DOHH2 (cell line): ENCODE data around the gene ANKRD13A.
A peak's percentile ranks its signal among the peaks of the same experiment; 100 is the strongest.
"Not testable (repeated sequence)": the region's sequence is repeated elsewhere in the genome, so short reads cannot be mapped to it uniquely, and the experiment has no call there.

Experiments
- H3F3A ChIP-seq: fragments of 200-600 bp; sonication (generic), shearing (Covaris generic); 2 replicates; pipeline ENCODE4 v1.6.0; 2016; ENCODE audit warnings: antibody characterized with exemption, mild to moderate bottlenecking; ENCODE audit not compliant: control insufficient read depth, insufficient read depth
- H3K27ac ChIP-seq: fragments of 200-600 bp; sonication (generic); 2 replicates; pipeline ENCODE4 v1.5.1; 2014; ENCODE audit warnings: low read depth, mild to moderate bottlenecking, low read length, moderate library complexity
- H3K27me3 ChIP-seq: fragments of 200-600 bp; sonication (generic); 2 replicates; pipeline ENCODE4 v1.6.1; 2014; ENCODE audit warnings: mild to moderate bottlenecking, low read length, mixed read lengths; ENCODE audit not compliant: control insufficient read depth
- H3K36me3 ChIP-seq: fragments of 200-600 bp; sonication (generic); 2 replicates; pipeline ENCODE4 v1.6.1; 2014; ENCODE audit warnings: mild to moderate bottlenecking, low read length, moderate library complexity, mixed read lengths; ENCODE audit not compliant: control insufficient read depth
- H3K4me1 ChIP-seq: fragments of 200-600 bp; sonication (generic); 2 replicates; pipeline ENCODE4 v1.6.1; 2014; ENCODE audit warnings: mild to moderate bottlenecking, low read length, mixed read lengths; ENCODE audit not compliant: control insufficient read depth
- H3K4me2 ChIP-seq: fragments of 200-600 bp; sonication (generic); 2 replicates; pipeline ENCODE4 v1.6.0; 2014; ENCODE audit warnings: mild to moderate bottlenecking, low read length, moderate library complexity
- H3K4me3 ChIP-seq: fragments of 200-600 bp; sonication (generic); 2 replicates; pipeline ENCODE4 v1.5.1; 2014; ENCODE audit warnings: mild to moderate bottlenecking, low read length, mixed read lengths
- H3K79me2 ChIP-seq: fragments of 200-600 bp; sonication (generic); 2 replicates; pipeline ENCODE4 v1.6.1; 2014; ENCODE audit warnings: mild to moderate bottlenecking, low read length, mixed read lengths; ENCODE audit not compliant: control insufficient read depth
- H3K9me2 ChIP-seq: fragments of 200-600 bp; sonication (generic); replicated peaks from 2 replicates; pipeline ENCODE4 v1.6.1; 2014; ENCODE audit warnings: mild to moderate bottlenecking, low read length, mixed read lengths; ENCODE audit not compliant: control insufficient read depth
- H3K9me3 ChIP-seq: fragments of 200-600 bp; sonication (generic); 2 replicates; pipeline ENCODE4 v1.6.1; 2014; ENCODE audit warnings: antibody characterized with exemption, low read length, mixed read lengths; ENCODE audit not compliant: control insufficient read depth, insufficient read depth
- H4K20me1 ChIP-seq: fragments of 200-600 bp; sonication (generic); 2 replicates; pipeline ENCODE4 v1.6.0; 2014; ENCODE audit warnings: low read depth, mild to moderate bottlenecking, antibody characterized with exemption, low read length, moderate library complexity; ENCODE audit not compliant: control insufficient read depth, insufficient read depth
- CTCF ChIP-seq: fragments of 200-600 bp; sonication (generic); IDR thresholded peaks from one replicate; pipeline ENCODE4 v1.5.1; 2014; ENCODE audit warnings: antibody characterized with exemption, mild to moderate bottlenecking, low read depth, low read length; ENCODE audit not compliant: poor library complexity, severe bottlenecking
- EZH2phosphoT487 ChIP-seq: fragments of 200-600 bp; sonication (generic); IDR thresholded peaks from 2 replicates; pipeline ENCODE4 v1.6.1; 2017; ENCODE audit warnings: borderline replicate concordance, mild to moderate bottlenecking, antibody characterized with exemption, low read length, moderate library complexity, mixed read lengths

The ANKRD13A gene

GRCh38 chr12:110048242-110049027 lies 49.2 kb downstream of the ANKRD13A start, which contains the start of gene C12orf76:
Gene C12orf76, minus strand, starts transcription at chr12:110048522. Its CDS starts 27 bp downstream, at chr12:110048495.
- H3K9me2 ChIP-seq, result no peaks in the 10 kb centered on the region
- H3K4me2 ChIP-seq, result peak within 1 kb of the TSS; percentile 96
- TF ChIP-seq CTCF, result no peak
- no peak for TF ChIP-seq EZH2phosphoT487
- H3F3A ChIP-seq, result peaks cover 14% of the 10 kb centered on the region; the same call in 1 of the 2 replicates
- H3K27ac ChIP-seq, result peak within 1 kb of the TSS; percentile 86
- H3K79me2 ChIP-seq, result peaks cover 35% of the 10 kb centered on the region
- peak within 1 kb of the TSS; percentile 89 for H3K4me3 ChIP-seq
- H3K4me1 ChIP-seq, result peaks cover 43% of the 10 kb centered on the region
- no peaks in the 10 kb centered on the region for H3K9me3 ChIP-seq
- H3K27me3 ChIP-seq, result no peaks in the 10 kb centered on the region
- H4K20me1 ChIP-seq, result no peaks in the 10 kb centered on the region
- H3K36me3 ChIP-seq, result peaks cover 8% of the 10 kb centered on the region

- Histone ChIP-seq H3K79me2 (peaks cover 34% of the 10 kb centered on the region), H3K27ac (peak overlapping the region; percentile 86), H3K4me2 (peak overlapping the region; percentile 96), H3K4me1 (peaks cover 43% of the 10 kb centered on the region), H3K4me3 (peak overlapping the region; percentile 89)
- H3K9me2 ChIP-seq, H3F3A ChIP-seq, H3K9me3 ChIP-seq, H3K27me3 ChIP-seq, H3K36me3 ChIP-seq, H4K20me1 ChIP-seq: not testable (repeated sequence)
Measured at GRCh38 chr12:110049034-110049433, 49.8 kb downstream of the ANKRD13A start.

DNA sequence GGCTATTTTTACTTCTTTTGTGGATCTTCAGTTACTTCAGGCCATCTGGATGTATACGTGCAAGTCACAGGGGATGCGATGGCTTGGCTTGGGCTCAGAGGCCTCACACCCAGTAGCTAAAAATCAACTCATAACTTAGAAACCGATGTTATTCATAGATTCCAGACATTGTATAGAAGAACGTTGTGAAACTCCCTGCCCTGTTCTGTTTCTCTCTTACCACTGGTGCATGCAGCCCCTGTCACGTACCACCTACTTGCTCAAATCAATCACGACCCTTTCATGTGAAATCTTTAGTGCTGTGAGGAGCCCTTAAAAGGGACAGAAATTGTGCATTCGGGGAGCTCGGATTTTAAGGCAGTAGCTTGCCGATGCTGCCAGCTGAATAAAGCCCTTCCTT lies 50.4 kb downstream of the ANKRD13A start:
- H3K4me1 ChIP-seq, result peaks cover 43% of the 10 kb centered on the region
- H3K4me2 ChIP-seq, result peak overlapping the region; percentile 96
- H4K20me1 ChIP-seq, H3K27me3 ChIP-seq, H3F3A ChIP-seq, H3K36me3 ChIP-seq, H3K9me3 ChIP-seq, H3K9me2 ChIP-seq: not testable (repeated sequence)
- H3K4me3 ChIP-seq, result peak overlapping the region; percentile 89
- peak overlapping the region; percentile 86 for H3K27ac ChIP-seq
- H3K79me2 ChIP-seq, result peaks cover 33% of the 10 kb centered on the region

DNA sequence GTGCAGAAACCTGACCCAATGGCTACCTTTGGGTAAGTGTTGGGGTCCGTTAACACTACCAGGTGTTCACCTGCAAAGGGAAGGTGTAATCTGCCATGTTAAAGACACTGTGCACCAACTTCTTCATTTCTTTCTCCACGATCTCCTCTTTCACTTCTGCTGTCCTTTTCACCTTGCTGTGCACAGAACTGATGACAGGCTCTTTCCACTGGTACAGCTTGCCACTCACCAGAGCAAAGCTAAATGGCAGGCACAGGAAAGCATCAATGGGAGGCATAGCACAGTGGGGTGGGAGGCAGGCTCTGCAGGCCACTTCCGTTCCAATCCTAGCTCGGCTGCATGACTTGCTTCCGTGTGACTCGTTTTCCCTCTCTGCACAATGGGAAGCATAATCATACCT lies 51.7 kb downstream of the ANKRD13A start:
- Histone ChIP-seq H3K27ac (0 out of 2 replicates have a peak overlapping the region, but pooled peaks have one; percentile 86), H3K9me3 (no peaks in the 10 kb centered on the region), H3K27me3 (no peaks in the 10 kb centered on the region), H3K4me3 (peak overlapping the region; percentile 89), H3F3A (peaks cover 10% of the 10 kb centered on the region; the same call in 1 of the 2 replicates), H3K79me2 (peaks cover 29% of the 10 kb centered on the region), H3K9me2 (no peaks in the 10 kb centered on the region), H4K20me1 (no peaks in the 10 kb centered on the region), H3K36me3 (peaks cover 8% of the 10 kb centered on the region), H3K4me2 (peak overlapping the region; percentile 96), H3K4me1 (peaks cover 43% of the 10 kb centered on the region)
- TF ChIP-seq CTCF (no peak), EZH2phosphoT487 (no peak)

DNA sequence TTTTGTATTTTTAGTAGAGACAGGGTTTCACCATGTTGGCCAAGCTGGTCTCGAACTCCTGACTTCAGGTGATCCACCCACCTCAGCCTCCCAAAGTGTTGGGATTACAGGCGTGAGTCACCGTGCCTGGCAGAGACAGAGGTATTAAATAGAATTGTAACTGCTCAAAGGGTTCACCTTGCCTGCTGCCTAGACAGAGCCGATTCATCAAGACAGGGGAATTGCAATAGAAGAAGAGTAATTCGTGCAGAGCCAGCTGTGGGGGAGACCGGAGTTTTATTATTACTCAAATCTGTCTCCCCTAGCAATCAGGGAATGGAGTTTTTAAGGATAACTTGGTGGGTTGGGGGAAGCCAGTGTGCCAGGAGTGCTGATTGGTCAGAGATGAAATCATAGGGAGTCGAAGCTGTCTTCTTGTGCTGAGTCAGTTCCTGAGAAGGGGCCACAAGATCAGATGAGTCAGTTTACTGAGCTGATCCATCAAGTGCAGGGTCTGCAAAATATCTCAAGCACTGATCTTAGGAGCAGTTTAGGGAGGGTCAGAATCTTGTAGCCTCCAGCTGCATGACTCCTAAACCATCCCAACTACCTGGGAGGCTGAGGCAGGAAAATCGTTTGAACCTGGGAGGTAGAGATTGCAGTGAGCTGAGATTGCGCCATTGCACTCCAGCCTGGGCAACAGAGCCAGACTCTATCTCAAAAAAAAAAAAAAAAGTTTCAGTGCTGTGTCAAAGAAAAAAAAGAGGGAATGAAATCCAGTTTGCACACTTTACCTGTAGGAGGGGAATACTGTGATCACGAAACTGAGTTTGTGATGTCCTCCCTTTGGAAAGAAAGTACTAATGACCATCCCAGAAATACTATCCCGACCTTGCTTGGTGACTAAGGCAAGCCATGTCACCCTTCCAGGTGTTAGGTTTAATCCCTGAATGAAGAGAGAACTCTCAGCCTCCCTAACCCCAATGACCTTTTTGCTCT lies 56.4 kb downstream of the ANKRD13A start:
- not testable (repeated sequence) for H3F3A ChIP-seq, H3K79me2 ChIP-seq, H3K4me1 ChIP-seq, H3K4me3 ChIP-seq, H3K27ac ChIP-seq, H3K9me3 ChIP-seq, H4K20me1 ChIP-seq, H3K4me2 ChIP-seq, H3K9me2 ChIP-seq, H3K27me3 ChIP-seq, H3K36me3 ChIP-seq

GRCh38 chr12:110056643-110057042 lies 57.4 kb downstream of the ANKRD13A start:
- not testable (repeated sequence) for H3K4me2 ChIP-seq, H3K4me3 ChIP-seq, H3K4me1 ChIP-seq, H3K9me3 ChIP-seq, H3F3A ChIP-seq, H3K9me2 ChIP-seq, H3K36me3 ChIP-seq, H3K79me2 ChIP-seq, H3K27ac ChIP-seq, H4K20me1 ChIP-seq
- H3K27me3 ChIP-seq, result peaks cover 10% of the 10 kb centered on the region
